Endodermal cell (in vitro differentiated cells): Measurements from ENCODE around the gene GPR176. TPM values are rescaled to one million over a fixed set of nuclear protein-coding genes. Genes with fewer than 3 reads are reported as not detected.

Source experiments
- DNase-seq: peaks from one replicate; pipeline ENCODE4 v3.0.0-alpha.2; 2017
- H3K27ac ChIP-seq: 2 replicates; pipeline ENCODE4 v1.5.1; 2013; ENCODE audit warnings: mild to moderate bottlenecking, low read depth, low read length, moderate library complexity
- H3K27me3 ChIP-seq: 2 replicates; pipeline ENCODE4 v1.6.1; 2013; ENCODE audit warnings: mild to moderate bottlenecking, low read length, moderate library complexity; ENCODE audit not compliant: insufficient read depth, control insufficient read depth, poor library complexity, severe bottlenecking
- H3K36me3 ChIP-seq: 2 replicates; pipeline ENCODE4 v1.7.0; 2013; ENCODE audit warnings: mild to moderate bottlenecking, low read length, moderate library complexity; ENCODE audit not compliant: control insufficient read depth, insufficient read depth
- H3K4me1 ChIP-seq: one replicate; pipeline ENCODE4 v1.7.0; 2013; ENCODE audit warnings: low read length; ENCODE audit not compliant: control insufficient read depth, insufficient read depth
- H3K4me3 ChIP-seq: 2 replicates; pipeline ENCODE4 v1.5.1; 2013; ENCODE audit warnings: mild to moderate bottlenecking, low read length, moderate library complexity
- H3K9ac ChIP-seq: 2 replicates; pipeline ENCODE4 v1.6.1; 2013; ENCODE audit warnings: mild to moderate bottlenecking, low read length, moderate library complexity; ENCODE audit not compliant: poor library complexity, severe bottlenecking; ENCODE audit errors: extremely low read depth
- H3K9me3 ChIP-seq: 2 replicates; pipeline ENCODE4 v1.6.1; 2013; ENCODE audit warnings: mild to moderate bottlenecking, low read length, moderate library complexity; ENCODE audit not compliant: control insufficient read depth
- H3K27ac Mint-ChIP-seq: 2 replicates; pipeline ENCODE4 v1.8.0; 2020; ENCODE audit warnings: mixed read lengths
- H3K27me3 Mint-ChIP-seq: 2 replicates; pipeline ENCODE4 v1.8.0; 2021; ENCODE audit warnings: mild to moderate bottlenecking, mixed read lengths; ENCODE audit not compliant: insufficient read depth
- H3K36me3 Mint-ChIP-seq: 2 replicates; pipeline ENCODE4 v1.8.0; 2020; ENCODE audit warnings: low read depth, mixed read lengths
- H3K4me1 Mint-ChIP-seq: 2 replicates; pipeline ENCODE4 v1.8.0; 2020; ENCODE audit warnings: mixed read lengths
- H3K4me3 Mint-ChIP-seq: 2 replicates; pipeline ENCODE4 v1.8.0; 2020; ENCODE audit warnings: mild to moderate bottlenecking, moderate library complexity, mixed read lengths
- H3K9me3 Mint-ChIP-seq: 2 replicates; pipeline ENCODE4 v1.8.0; 2020; ENCODE audit warnings: mild to moderate bottlenecking, mixed read lengths
- CTCF ChIP-seq: fragments of 200-600 bp; sonication (generic); conservative IDR thresholded peaks from 2 replicates; pipeline ENCODE4 v1.5.0; 2021; ENCODE audit warnings: antibody characterized with exemption, mild to moderate bottlenecking
- WGBS, 2 experiments: methylation state at CpG; one replicate each; pipeline versions ENCODE4 v1.1.5 to v1.1.7; 2013; ENCODE audit warnings: missing lambda C conversion rate in 2 of 2, mixed read lengths in 1 of 2; ENCODE audit not compliant: insufficient coverage in 1 of 2, insufficient read length in 1 of 2; 5-methylcytosine and 5-hydroxymethylcytosine counted together
- total RNA-seq, 2 donors: library from RNA; stranded (reverse); fragmentation: NEBNext Ultra II Directional in 1 of 2; extraction: Animal tissue kit (Norgen Biotek cat#: 25700) in 1 of 2; gene quantifications; 2 replicates in 1 of 2; 3 replicates in 1 of 2; pipeline ENCODE4 v1.2.1, GENCODE V29; 2021

The GPR176 gene
- total RNA-seq, 2 donors from 2014 or later: 26.0 to 31.1 TPM

- no peak overlapping the region for H3K4me3 ChIP-seq
- H3K9me3 Mint-ChIP-seq: no peaks in the 10 kb centered on the region
These were observed 17.6 kb upstream of the GPR176 start for GRCh38 chr15:39937696-39938095.

DNA sequence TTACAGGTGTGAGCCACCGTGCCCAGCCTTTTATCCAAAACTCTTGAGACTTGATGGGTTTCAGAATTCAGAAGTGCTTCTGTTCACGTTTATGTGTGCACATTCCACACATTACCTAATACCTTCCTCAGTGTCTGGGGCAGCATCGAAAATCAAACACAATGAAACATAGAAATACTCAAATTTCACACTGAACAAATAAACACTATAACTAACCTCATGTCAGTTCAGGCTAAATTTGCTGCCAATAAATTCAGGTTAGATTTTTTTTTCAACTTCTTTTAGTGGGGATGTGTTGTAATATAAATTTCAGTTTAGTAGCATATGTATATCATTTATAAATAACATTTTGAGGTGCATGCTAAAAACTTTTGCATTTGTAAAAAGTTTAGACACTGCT is 16.6 kb upstream of the GPR176 start:
- no peaks in the 10 kb centered on the region for H3K4me1 ChIP-seq
- peaks cover 6% of the 10 kb centered on the region for H3K4me1 Mint-ChIP-seq
- H3K27me3 Mint-ChIP-seq: no peaks in the 10 kb centered on the region
- DNase-seq: no peak
- no peak overlapping the region for H3K27ac ChIP-seq
- no peak overlapping the region for H3K4me3 ChIP-seq
- H3K36me3 Mint-ChIP-seq: peaks cover 26% of the 10 kb centered on the region
- no peak overlapping the region for H3K27ac Mint-ChIP-seq
- H3K4me3 Mint-ChIP-seq: no peak overlapping the region
- H3K36me3 ChIP-seq: peaks cover 25% of the 10 kb centered on the region
- 93 to 100% methylated on average over 3 of the region's 3 CpGs for WGBS, 2 experiments
- no peaks in the 10 kb centered on the region for H3K9me3 ChIP-seq
- no peaks in the 10 kb centered on the region for H3K9me3 Mint-ChIP-seq
- H3K9ac ChIP-seq: no peak overlapping the region
- TF ChIP-seq CTCF: no peak
- no peaks in the 10 kb centered on the region for H3K27me3 ChIP-seq

More at GRCh38 chr15:39937696-39938095, 17.6 kb upstream of the GPR176 start:
- Mint-ChIP-seq H3K27me3 (no peaks in the 10 kb centered on the region), H3K4me1 (peaks cover 6% of the 10 kb centered on the region), H3K36me3 (peaks cover 32% of the 10 kb centered on the region), H3K4me3 (no peak overlapping the region), H3K27ac (no peak overlapping the region)
- H3K27me3 ChIP-seq: no peaks in the 10 kb centered on the region
- no peaks in the 10 kb centered on the region for H3K9me3 ChIP-seq
- WGBS, 2 experiments: 84 to 87% methylated on average over 3 to 5 of the region's 5 CpGs
- no peak overlapping the region for H3K9ac ChIP-seq
- DNase-seq: no peak
- peaks cover 32% of the 10 kb centered on the region for H3K36me3 ChIP-seq
- H3K4me1 ChIP-seq: no peaks in the 10 kb centered on the region
- no peak overlapping the region for H3K27ac ChIP-seq
- no peak for TF ChIP-seq CTCF

- no peak for TF ChIP-seq CTCF
- Mint-ChIP-seq H3K27ac (no peak overlapping the region), H3K9me3 (no peaks in the 10 kb centered on the region), H3K27me3 (no peaks in the 10 kb centered on the region), H3K4me3 (no peak overlapping the region), H3K36me3 (peaks cover 23% of the 10 kb centered on the region), H3K4me1 (peaks cover 6% of the 10 kb centered on the region)
- no peak overlapping the region for H3K4me3 ChIP-seq
- no peaks in the 10 kb centered on the region for H3K4me1 ChIP-seq
- no peak for DNase-seq
- H3K9me3 ChIP-seq: no peaks in the 10 kb centered on the region
- 96 to 100% methylated on average over 5 to 7 of the region's 7 CpGs for WGBS, 2 experiments
- H3K27me3 ChIP-seq: no peaks in the 10 kb centered on the region
- H3K36me3 ChIP-seq: peaks cover 22% of the 10 kb centered on the region
- H3K27ac ChIP-seq: no peak overlapping the region
- H3K9ac ChIP-seq: no peak overlapping the region
These were observed 16.1 kb upstream of the GPR176 start for GRCh38 chr15:39936187-39936586.
